Activated T-cell treated with anti-CD3 and anti-CD28 coated beads for 1 hour (primary cell): Measurements from ENCODE around the gene MCM5.
"Not testable (repeated sequence)": the region's sequence is repeated elsewhere in the genome, so short reads cannot be mapped to it uniquely, and the experiment has no call there.

ENCODE experiments used
- DNase-seq: peaks from one replicate; pipeline ENCODE4 v3.0.0-alpha.2; 2020; ENCODE audit warnings: low read depth

The MCM5 gene

DNA sequence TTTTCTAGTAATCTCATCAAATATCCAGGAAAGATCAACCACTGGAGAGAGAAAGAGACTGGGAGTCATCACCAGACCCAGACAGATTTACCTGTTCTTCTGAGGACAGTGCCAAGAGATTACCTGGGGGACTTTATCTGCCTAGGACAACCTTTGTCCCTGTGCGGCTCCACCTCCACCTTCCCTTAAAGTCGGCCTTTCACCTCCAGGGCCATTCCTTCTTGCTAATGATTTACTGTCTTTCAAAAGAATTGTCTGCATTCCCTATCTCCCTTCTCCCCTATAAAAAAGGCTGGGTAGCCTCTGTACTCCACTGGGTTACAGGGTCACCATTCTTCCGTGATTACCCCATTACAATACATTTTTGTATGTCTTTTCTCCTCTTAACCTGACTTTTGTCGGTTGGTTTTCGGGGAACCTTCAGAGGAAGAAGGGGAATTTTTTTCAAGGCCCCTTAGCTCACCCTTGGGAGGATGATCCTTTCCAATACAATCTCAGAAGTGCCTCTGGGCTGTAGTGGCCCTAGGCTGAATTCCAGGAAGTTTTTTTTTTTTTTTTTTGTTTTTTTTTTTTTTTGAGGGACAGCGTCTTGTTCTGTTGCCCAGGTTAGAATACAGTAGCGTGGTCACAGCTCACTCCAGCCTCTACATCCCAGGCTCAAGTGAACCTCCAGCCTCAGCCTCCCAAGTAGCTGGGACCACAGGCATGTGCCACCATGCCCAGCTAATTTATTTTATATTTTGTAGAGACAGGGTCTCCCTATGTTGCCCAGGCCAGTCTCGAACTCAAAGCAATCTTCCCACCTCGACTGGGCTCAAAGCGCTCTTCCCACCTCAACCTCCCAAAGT is 20.6 kb upstream of the MCM5 start:
- DNase-seq = no peak

DNA sequence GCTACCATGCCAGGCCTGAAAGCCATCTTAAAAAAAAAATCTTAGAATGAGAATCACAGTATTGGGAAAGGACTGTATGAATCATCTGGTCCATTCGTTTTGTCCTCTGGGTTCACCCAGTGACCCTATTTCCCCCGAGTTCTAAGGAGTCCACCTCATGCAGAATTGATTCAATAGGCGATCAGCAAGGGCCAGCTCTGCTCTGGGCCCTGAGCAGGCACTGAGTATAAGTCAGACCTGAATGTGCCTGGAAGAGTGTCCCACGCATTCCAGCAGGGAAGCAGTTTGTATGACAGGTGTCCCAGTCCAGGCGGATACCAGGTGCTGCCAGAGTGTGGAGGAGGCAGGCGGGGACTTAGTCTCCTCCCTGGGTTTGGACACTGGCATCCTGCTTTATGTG is 19.9 kb upstream of the MCM5 start:
- no peak for DNase-seq

GRCh38 chr22:35380537-35381423 is 19.2 kb upstream of the MCM5 start, which contains the start of gene HMOX1:
TSS of gene HMOX1 (plus strand) at chr22:35381096. CDS start at chr22:35381174, 78 bp downstream.
- DNase-seq = peak; percentile 29

- DNase-seq = no peak
Measured at GRCh38 chr22:35381424-35382009, 18.4 kb upstream of the MCM5 start.

DNA sequence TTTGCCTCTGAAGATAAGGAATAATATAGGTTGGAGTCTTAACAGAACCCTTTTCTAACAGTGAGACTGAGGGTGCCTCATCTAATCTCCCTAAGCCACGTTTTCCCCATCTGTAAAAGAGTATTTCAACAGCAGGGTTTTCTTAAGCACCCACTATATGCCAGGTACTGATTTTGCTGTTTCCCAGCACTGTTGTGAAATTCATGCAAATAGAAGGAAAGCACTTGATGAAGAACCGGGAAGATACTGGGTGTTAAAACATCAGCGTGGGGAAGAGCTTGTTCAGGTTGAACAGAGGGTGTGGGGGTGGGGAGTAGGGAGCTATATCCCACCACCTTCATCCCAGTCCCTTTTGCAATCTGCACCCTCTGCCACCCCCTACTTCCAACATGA is 16.3 kb upstream of the MCM5 start:
- DNase-seq = no peak

- no peak for DNase-seq
Measured at GRCh38 chr22:35384527-35384926, 15.4 kb upstream of the MCM5 start.

DNA sequence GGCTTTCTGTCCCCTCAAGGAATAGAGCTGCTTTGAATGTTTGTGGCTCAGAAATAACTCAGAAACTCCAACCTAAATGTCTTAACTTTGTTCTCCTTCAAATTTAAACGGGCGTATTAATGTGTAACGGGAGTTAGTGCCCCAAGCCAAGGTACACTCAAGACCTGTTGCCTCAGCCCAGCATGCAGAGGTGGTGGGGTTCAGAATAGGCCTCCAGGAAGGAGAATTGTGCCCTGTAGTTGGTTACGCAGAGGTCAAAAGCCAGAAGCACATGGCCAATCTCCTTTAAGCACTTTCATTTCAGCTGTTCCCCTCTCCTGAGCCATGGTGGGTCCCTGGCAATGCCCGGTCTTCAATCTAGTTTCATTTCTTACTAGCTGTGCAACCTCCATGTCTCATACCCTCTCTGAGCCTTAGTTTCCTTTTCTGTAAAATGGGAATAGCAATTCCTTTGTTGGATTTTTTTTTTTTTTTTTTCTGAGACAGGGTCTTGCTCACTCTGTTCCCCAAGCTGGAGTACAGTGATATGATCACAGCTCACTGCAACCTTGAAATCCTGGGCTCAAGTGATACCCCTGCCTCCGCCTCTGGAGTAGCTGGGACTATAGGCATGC is 14.9 kb upstream of the MCM5 start:
- no peak for DNase-seq

- DNase-seq = no peak
Measured at GRCh38 chr22:35386670-35387288, 13.2 kb upstream of the MCM5 start.

- DNase-seq = no peak
Measured at GRCh38 chr22:35390933-35391332, 9.0 kb upstream of the MCM5 start.

- no peak for DNase-seq
Measured at GRCh38 chr22:35392357-35392756, 7.6 kb upstream of the MCM5 start.

DNA sequence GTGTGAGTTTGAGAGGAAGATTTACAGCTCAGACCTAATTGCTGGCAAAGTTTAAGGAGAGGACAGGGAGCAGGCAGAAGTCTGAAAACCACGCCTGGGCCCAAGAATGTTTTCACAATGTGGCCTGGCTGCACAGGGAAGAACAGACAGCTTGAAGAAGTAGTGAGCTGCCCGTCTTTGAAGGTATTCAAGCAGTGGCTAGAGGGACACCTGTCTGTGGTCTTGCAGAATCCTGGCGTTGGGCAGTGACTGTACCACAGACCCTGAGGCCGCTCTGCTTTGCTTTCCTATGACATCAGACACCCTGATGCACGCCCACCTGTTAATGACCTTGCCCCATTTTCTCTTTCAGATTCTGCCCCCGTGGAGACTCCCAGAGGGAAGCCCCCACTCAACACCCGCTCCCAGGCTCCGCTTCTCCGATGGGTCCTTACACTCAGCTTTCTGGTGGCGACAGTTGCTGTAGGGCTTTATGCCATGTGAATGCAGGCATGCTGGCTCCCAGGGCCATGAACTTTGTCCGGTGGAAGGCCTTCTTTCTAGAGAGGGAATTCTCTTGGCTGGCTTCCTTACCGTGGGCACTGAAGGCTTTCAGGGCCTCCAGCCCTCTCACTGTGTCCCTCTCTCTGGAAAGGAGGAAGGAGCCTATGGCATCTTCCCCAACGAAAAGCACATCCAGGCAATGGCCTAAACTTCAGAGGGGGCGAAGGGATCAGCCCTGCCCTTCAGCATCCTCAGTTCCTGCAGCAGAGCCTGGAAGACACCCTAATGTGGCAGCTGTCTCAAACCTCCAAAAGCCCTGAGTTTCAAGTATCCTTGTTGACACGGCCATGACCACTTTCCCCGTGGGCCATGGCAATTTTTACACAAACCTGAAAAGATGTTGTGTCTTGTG is 6.6 kb upstream of the MCM5 start:
- DNase-seq = no peak

DNA sequence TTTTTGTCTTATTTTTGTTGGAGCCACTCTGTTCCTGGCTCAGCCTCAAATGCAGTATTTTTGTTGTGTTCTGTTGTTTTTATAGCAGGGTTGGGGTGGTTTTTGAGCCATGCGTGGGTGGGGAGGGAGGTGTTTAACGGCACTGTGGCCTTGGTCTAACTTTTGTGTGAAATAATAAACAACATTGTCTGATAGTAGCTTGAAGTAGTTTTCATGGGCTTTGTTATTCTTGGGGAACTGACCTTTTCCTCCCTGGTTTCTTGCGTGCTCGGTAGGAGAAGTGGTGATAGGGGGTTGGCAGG is 6.0 kb upstream of the MCM5 start:
- DNase-seq = no peak

DNA sequence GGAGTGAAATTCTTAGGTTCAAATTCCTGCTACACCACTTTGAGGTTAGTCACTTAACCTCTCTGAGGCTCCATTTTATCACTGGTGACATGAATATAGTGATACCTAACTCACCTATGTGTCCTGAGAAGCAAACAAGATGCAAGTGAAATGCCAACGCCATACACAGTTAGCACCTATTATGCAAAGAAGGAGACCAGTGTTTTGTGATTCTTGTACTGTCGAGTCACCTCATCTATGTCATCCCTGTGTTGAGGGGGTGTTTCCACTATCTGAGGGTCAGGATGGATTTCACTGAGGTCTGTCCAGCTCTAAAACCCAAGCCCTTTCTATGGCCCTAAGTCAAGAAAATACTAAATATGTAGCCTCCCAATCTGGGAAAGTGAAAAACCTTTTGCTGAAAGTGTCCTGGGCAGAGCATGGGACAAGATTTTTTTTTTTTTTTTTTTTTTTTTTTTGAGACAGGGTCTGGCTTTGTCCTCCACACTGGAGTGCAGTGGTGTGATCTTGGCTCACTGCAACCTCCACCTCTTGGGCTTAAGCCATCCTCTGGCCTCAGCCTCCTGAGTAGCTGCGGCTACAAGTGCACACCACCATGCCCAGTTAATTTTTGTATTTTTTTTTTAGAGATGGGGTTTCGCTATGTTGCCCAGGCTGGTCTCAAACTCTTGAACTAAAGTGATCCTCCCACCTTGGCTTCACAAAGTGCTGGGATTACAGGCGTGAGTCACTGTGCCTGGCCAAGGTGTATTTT is 5.0 kb upstream of the MCM5 start:
- no peak for DNase-seq

DNA sequence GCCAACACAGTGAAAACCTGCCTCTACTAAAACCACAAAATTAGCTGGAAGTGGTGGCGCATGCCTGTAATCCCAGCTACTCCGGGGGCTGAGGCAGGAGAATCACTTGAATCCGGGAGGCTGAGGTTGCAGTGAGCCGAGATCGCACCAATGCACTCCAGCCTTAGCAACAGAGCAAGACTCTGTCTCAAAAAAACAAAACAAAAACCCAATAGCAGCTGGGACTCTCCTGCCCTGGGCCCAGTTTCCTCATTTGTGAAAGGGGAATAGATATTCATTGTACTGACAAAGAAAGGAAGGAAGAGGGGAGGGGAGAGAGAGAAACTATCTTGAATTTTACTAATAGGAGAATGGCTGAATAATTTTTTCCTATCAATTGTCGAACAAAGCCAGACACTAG is 3.3 kb upstream of the MCM5 start:
- not testable (repeated sequence) for DNase-seq

GRCh38 chr22:35397095-35397904 is 2.6 kb upstream of the MCM5 start:
- no peak for DNase-seq

- no peak for DNase-seq
Measured at GRCh38 chr22:35398591-35398973, 1.4 kb upstream of the MCM5 start.

GRCh38 chr22:35399114-35399677 is 744 bp upstream of the MCM5 start:
- no peak for DNase-seq

GRCh38 chr22:35400501-35400790 is 506 bp downstream of the MCM5 start:
- DNase-seq = no peak

GRCh38 chr22:35401863-35402262 is 1.9 kb downstream of the MCM5 start:
- no peak for DNase-seq
